Keratinocyte (primary cell): ENCODE data around the gene DLEC1. TPM values are rescaled to one million over a fixed set of nuclear protein-coding genes. Genes with fewer than 3 reads are reported as not detected.

Source experiments
- DNase-seq: peaks from one replicate; pipeline ENCODE4 v3.0.0-alpha.2; 2011; ENCODE audit warnings: low read depth, missing footprints, low spot score
- FAIRE-seq: peaks from 2 replicates; lab custom pipeline; 2011; peaks lifted over from hg19 to GRCh38; lab: Jason Lieb, UNC
- H2AFZ ChIP-seq: 2 replicates; pipeline ENCODE4 v1.6.0; 2012; ENCODE audit warnings: low read length, control low read depth, inconsistent platforms; ENCODE audit not compliant: control insufficient read depth
- H3K27ac ChIP-seq: 2 replicates; pipeline ENCODE4 v1.5.1; 2011; ENCODE audit warnings: low read length; ENCODE audit not compliant: control insufficient read depth, insufficient read depth
- H3K27me3 ChIP-seq: 3 replicates; pipeline ENCODE4 v1.6.0; 2011; ENCODE audit warnings: low read length; ENCODE audit not compliant: control insufficient read depth, insufficient read depth; ENCODE audit errors: extremely low read depth
- H3K36me3 ChIP-seq, 2 experiments: 2 replicates in 1 of 2; 3 replicates in 1 of 2; pipeline ENCODE4 v1.5.1; 2011; ENCODE audit warnings: low read length in 2 of 2, mild to moderate bottlenecking in 1 of 2; ENCODE audit not compliant: control insufficient read depth in 2 of 2, insufficient read depth in 2 of 2; ENCODE audit errors: extremely low read depth in 1 of 2
- H3K4me1 ChIP-seq: 3 replicates; pipeline ENCODE4 v1.5.1; 2011; ENCODE audit warnings: low read length; ENCODE audit not compliant: control insufficient read depth, insufficient read depth; ENCODE audit errors: extremely low read depth
- H3K4me2 ChIP-seq: 3 replicates; pipeline ENCODE4 v1.6.0; 2011; ENCODE audit warnings: low read depth, low read length; ENCODE audit not compliant: control insufficient read depth, insufficient read depth; ENCODE audit errors: extremely low read depth
- H3K4me3 ChIP-seq, 3 experiments: fragments of 200-600 bp in 1 of 3; sonication (generic) in 1 of 3; 2 replicates in 2 of 3; 3 replicates in 1 of 3; pipeline ENCODE4 v1.5.1; 2011 to 2016; ENCODE audit warnings: low read length in 3 of 3, mild to moderate bottlenecking in 3 of 3, control low read depth in 2 of 3, inconsistent platforms in 1 of 3, low read depth in 1 of 3, mixed read lengths in 1 of 3, mixed run types in 1 of 3, moderate library complexity in 1 of 3; ENCODE audit not compliant: control insufficient read depth in 2 of 3, insufficient read depth in 2 of 3; ENCODE audit errors: extremely low read depth in 1 of 3
- H3K79me2 ChIP-seq: 2 replicates; pipeline ENCODE4 v1.6.0; 2012; ENCODE audit warnings: low read length; ENCODE audit not compliant: control insufficient read depth, insufficient read depth
- H3K9ac ChIP-seq: 3 replicates; pipeline ENCODE4 v1.6.0; 2011; ENCODE audit warnings: low read length; ENCODE audit not compliant: control insufficient read depth, insufficient read depth; ENCODE audit errors: extremely low read depth
- H3K9me1 ChIP-seq: 3 replicates; pipeline ENCODE4 v1.6.0; 2011; ENCODE audit warnings: low read length; ENCODE audit not compliant: control insufficient read depth, insufficient read depth; ENCODE audit errors: extremely low read depth
- H3K9me3 ChIP-seq: 2 replicates; pipeline ENCODE4 v1.5.1; 2012; ENCODE audit warnings: low read depth, low read length; ENCODE audit not compliant: control insufficient read depth
- H4K20me1 ChIP-seq: 3 replicates; pipeline ENCODE4 v1.6.0; 2011; ENCODE audit warnings: low read length; ENCODE audit not compliant: control insufficient read depth, insufficient read depth; ENCODE audit errors: extremely low read depth
- CTCF ChIP-seq, 3 experiments: IDR thresholded peaks in 1 of 3; conservative IDR thresholded peaks in 1 of 3; optimal IDR thresholded peaks in 1 of 3; 2 replicates in 2 of 3; 3 replicates in 1 of 3; pipeline versions ENCODE3 to v1.5.1; 2011; ENCODE audit warnings: low read length in 3 of 3, mild to moderate bottlenecking in 3 of 3, moderate library complexity in 2 of 3, control low read depth in 1 of 3, inconsistent platforms in 1 of 3; ENCODE audit not compliant: insufficient read depth in 2 of 3; ENCODE audit errors: extremely low read depth in 1 of 3
- EZH2 ChIP-seq: IDR thresholded peaks from one replicate; pipeline ENCODE4 v1.6.1; 2012; ENCODE audit warnings: inconsistent platforms, mild to moderate bottlenecking, low read length, moderate library complexity
- dilution Hi-C: fragments of 300-500 bp; cut with MboI; formaldehyde crosslinking; loops from one replicate; pipeline ENCODE4 v1.7.0; 2020; ENCODE audit warnings: low sequenced_read_pairs; ENCODE audit not compliant: extremely low pct_ligation_motif_present
- polyA plus RNA-seq, 5 experiments: library from polyadenylated mRNA; depleted of rRNA in 3 of 5; stranded (reverse) in 3 of 5; stranded (forward) in 1 of 5; unstranded in 1 of 5; fragments of >200 nt; gene quantifications; 1 replicate in 1 of 5; 2 replicates in 3 of 5; 3 replicates in 1 of 5; pipeline versions ENCODE4 v1.2.1 to v1.2.3, GENCODE V29; 2011 to 2012; ENCODE audit warnings: missing spikeins in 2 of 5, low read depth in 1 of 5, low replicate concordance in 1 of 5

Gene DLEC1
- polyA plus RNA-seq, 1 donor (not counting 4 experiments of a cell fraction or from before 2014, with no cell fraction given), result not detected

- H4K20me1 ChIP-seq, result no peaks in the 10 kb centered on the region
- FAIRE-seq (no peak), DNase-seq (no peak)
- H3K9ac ChIP-seq, result no peak overlapping the region
- no peak overlapping the region for H3K4me2 ChIP-seq
- no peak overlapping the region for H3K27ac ChIP-seq
- H3K4me1 ChIP-seq, result no peaks in the 10 kb centered on the region
- H2AFZ ChIP-seq, result no peak overlapping the region
- H3K79me2 ChIP-seq, result no peaks in the 10 kb centered on the region
- no peaks in the 10 kb centered on the region for H3K9me1 ChIP-seq
- TF ChIP-seq EZH2 (no peak), CTCF (optimal IDR thresholded peaks at IDR 0.05 in 1 of 3, IDR thresholded peaks at IDR 0.05 in 1 of 3, conservative IDR thresholded peaks at IDR 0.05 in 1 of 3; ENCODE audit: extremely low read depth in 1 of 3, insufficient read depth in 2 of 3, low read length in 3 of 3) (no peak)
- dilution Hi-C loops, result no loop called here
- no peaks in the 10 kb centered on the region for H3K27me3 ChIP-seq
- peaks cover 4% of the 10 kb centered on the region for H3K9me3 ChIP-seq
- H3K36me3 ChIP-seq, result peaks cover 13 to 29% of the 10 kb centered on the region in 2 experiments
- no peak overlapping the region for H3K4me3 ChIP-seq
These were observed 23.0 kb upstream of the DLEC1 start for GRCh38 chr3:38015984-38016383.

GRCh38 chr3:38016410-38016809 is 22.6 kb upstream of the DLEC1 start:
- FAIRE-seq, result no peak
- Histone ChIP-seq H4K20me1 (no peaks in the 10 kb centered on the region), H3K4me2 (no peak overlapping the region), H3K9me1 (no peaks in the 10 kb centered on the region), H3K27ac (no peak overlapping the region), H2AFZ (no peak overlapping the region), H3K9ac (no peak overlapping the region), H3K27me3 (no peaks in the 10 kb centered on the region), H3K79me2 (no peaks in the 10 kb centered on the region), H3K4me1 (no peaks in the 10 kb centered on the region), H3K36me3 (peaks cover 13 to 27% of the 10 kb centered on the region in 2 experiments), H3K4me3 (no peak overlapping the region), H3K9me3 (peaks cover 4% of the 10 kb centered on the region)
- DNase-seq, result no peak
- TF ChIP-seq EZH2 (no peak), CTCF (optimal IDR thresholded peaks at IDR 0.05 in 1 of 3, IDR thresholded peaks at IDR 0.05 in 1 of 3, conservative IDR thresholded peaks at IDR 0.05 in 1 of 3; ENCODE audit: extremely low read depth in 1 of 3, insufficient read depth in 2 of 3, low read length in 3 of 3) (no peak)
- dilution Hi-C loops, result no loop called here
